Kidney tubule cell (primary cell): ENCODE results near the gene KBTBD3.
A peak's percentile ranks its signal among the peaks of the same experiment; 100 is the strongest.
"Not testable (repeated sequence)": the region's sequence is repeated elsewhere in the genome, so short reads cannot be mapped to it uniquely, and the experiment has no call there.

Source experiments
- DNase-seq: peaks from one replicate; pipeline ENCODE4 v3.0.0-alpha.2; 2018; ENCODE audit warnings: low spot score

Gene KBTBD3

GRCh38 chr11:106061249-106061784, 15.8 kb downstream of the KBTBD3 start:
- no peak for DNase-seq

GRCh38 chr11:106059617-106060016, 17.5 kb downstream of the KBTBD3 start:
- DNase-seq = no peak

- not testable (repeated sequence) for DNase-seq
Measured at GRCh38 chr11:106058377-106058776, 18.8 kb downstream of the KBTBD3 start.

- DNase-seq = no peak
Measured at GRCh38 chr11:106051103-106051502, 26.0 kb downstream of the KBTBD3 start.

- no peak for DNase-seq
Measured at GRCh38 chr11:106049727-106050476, 27.2 kb downstream of the KBTBD3 start.

GRCh38 chr11:106047631-106048030, 29.5 kb downstream of the KBTBD3 start:
- DNase-seq = peak; percentile 81

GRCh38 chr11:106043540-106043939, 33.6 kb downstream of the KBTBD3 start:
- DNase-seq = no peak

GRCh38 chr11:106032861-106033260, 44.3 kb downstream of the KBTBD3 start:
- no peak for DNase-seq

GRCh38 chr11:106031936-106032335, 45.2 kb downstream of the KBTBD3 start:
- no peak for DNase-seq

GRCh38 chr11:106031202-106031810, 45.8 kb downstream of the KBTBD3 start:
- DNase-seq = peak; percentile 74

GRCh38 chr11:106030609-106031008, 46.5 kb downstream of the KBTBD3 start:
- no peak for DNase-seq

GRCh38 chr11:106022795-106023275, 54.3 kb downstream of the KBTBD3 start:
- DNase-seq = no peak

GRCh38 chr11:106021967-106022794, 55.0 kb downstream of the KBTBD3 start, which contains the start of gene MSANTD4:
MSANTD4 (minus strand) TSS chr11:106022240; CDS start chr11:106010917, 11,323 bp downstream.
- peak; percentile 99 for DNase-seq

- DNase-seq = no peak
Measured at GRCh38 chr11:106021181-106021966, 55.8 kb downstream of the KBTBD3 start.

GRCh38 chr11:106017093-106017492, 60.1 kb downstream of the KBTBD3 start:
- DNase-seq = no peak

- DNase-seq = no peak
Measured at GRCh38 chr11:106015066-106015465, 62.1 kb downstream of the KBTBD3 start.

GRCh38 chr11:106014620-106015019, 62.5 kb downstream of the KBTBD3 start:
- no peak for DNase-seq

- no peak for DNase-seq
Measured at GRCh38 chr11:106014035-106014434, 63.1 kb downstream of the KBTBD3 start.

- peak; percentile 17 for DNase-seq
Measured at GRCh38 chr11:106012744-106013143, 64.4 kb downstream of the KBTBD3 start.

GRCh38 chr11:106011481-106011880, 65.7 kb downstream of the KBTBD3 start:
- no peak for DNase-seq

GRCh38 chr11:106003094-106003493, 74.1 kb downstream of the KBTBD3 start:
- DNase-seq = not testable (repeated sequence)
